ENCODE measurements around the gene FLNB.
A peak's percentile ranks its signal among the peaks of the same experiment; 100 is the strongest.

FLNB gene

DNA sequence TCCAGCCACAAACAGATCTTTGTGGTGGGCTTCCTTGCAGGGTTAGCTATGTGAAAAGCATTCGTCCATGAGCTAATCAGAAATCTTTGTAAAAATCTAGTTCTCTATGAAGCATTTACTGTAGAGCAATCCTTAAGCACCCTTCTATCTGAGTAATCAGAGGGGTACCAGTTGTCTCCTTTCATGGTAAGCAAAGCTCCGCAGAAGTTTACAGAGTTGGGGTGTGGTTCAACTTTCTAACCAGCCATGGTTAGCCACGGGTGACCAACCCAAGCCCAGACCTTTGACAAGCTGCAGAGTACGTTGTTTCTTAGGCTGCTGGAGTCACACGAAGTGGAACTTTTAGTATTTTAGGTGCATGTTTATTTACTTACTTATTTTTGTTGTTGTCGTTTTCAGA is 77.4 kb downstream of the FLNB start:
- no peak for DNase-seq

DNA sequence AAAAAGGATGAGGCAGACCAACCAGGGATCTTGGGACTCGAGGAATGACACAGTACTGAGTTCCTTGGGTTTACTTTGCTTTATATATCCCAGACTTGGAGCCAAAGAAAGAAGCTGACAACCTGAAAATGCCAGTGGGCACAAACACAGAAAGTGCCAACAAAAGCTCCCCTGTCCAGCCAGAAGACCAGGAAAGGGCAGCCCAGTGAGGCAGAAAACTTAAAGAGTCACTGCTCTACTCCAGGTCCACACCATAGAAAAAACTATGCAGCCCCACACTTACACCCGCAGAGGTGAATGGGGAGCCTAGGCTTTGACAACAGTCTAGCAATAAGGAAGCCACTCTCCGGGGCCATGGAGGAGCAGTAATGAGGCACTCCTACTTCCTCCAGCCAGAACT is 80.3 kb downstream of the FLNB start:
- DNase-seq = no peak

DNA sequence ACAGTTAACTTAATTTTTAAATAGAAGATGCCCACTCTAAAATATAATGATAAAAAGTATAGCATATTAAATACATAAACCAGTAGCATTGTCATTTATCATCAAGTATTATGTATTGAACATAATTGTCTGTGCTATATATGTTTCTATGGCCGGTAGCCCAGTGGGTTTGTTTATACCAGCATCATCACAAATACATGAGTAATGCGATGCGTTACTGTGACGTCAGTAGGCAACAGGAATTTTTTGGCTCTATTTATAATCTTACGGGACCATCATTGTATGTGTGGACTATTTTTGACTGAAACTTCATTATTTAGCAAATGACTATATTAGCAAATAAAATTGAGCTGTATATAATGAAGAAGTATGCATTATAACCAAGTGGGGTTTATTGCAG is 82.1 kb downstream of the FLNB start:
- no peak for DNase-seq

DNA sequence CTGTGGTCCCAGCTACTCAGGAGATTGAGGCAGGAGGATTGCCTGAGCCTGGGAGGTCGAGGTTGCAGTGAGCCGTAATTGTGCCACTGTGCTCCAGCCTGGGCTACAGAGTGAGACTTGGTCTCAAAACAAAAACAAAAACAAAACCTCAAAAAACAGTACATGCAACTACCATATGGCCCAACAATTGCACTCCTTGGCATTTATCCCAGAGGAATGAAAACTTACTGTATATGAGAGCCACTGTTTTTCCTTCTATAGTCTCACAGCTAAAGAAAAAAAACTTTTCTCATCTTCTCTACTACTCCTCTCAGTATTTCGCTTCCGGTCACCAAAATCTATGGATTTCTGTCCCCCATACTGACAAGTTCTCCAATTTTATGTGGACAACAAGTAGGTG is 84.3 kb downstream of the FLNB start:
- DNase-seq = no peak

DNA sequence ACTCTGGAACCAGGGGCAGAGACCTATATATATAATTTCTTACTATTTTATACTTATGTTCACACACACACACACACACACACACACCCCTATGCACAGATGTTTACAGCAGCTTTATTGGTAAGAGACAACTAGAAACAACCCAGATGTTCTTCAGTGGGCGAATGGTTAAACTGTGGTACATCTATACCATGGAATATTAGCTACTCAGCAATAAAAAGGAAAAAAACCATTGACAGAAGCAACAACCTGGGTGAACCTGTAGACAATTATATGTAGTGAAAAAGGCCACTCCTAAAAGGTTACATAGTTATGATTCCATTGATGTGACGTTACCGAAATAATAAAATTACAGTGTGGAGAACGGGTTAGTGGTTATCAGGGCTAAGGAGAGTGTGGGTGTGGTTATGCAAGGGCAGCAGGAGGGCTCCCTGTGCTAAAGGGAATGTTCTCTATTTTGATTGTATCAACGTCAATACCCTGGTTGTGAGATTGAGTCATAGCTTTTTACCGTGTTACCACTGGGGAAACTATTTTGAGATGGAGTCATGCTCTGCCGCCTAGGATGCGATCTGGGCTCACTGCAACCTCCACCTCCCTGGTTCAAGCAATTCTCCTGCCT is 85.5 kb downstream of the FLNB start:
- DNase-seq = no peak

DNA sequence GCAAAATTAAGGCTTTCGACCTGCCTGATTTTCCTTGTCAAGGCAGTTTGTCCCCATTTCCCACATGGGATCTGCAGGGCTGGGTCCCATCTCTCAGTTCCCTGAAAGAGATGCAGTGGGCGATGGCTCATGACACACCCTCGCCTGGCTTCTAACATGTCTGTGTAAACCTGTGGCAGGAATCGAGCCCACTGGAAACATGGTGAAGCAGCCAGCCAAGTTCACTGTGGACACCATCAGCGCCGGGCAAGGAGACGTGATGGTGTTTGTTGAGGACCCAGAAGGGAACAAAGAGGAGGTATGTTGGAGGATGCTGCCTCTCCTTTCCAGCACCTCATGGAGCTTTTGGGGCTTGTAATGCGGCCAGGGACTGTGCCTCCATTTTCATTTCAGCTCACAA is 86.4 kb downstream of the FLNB start:
- no peak for DNase-seq

DNA sequence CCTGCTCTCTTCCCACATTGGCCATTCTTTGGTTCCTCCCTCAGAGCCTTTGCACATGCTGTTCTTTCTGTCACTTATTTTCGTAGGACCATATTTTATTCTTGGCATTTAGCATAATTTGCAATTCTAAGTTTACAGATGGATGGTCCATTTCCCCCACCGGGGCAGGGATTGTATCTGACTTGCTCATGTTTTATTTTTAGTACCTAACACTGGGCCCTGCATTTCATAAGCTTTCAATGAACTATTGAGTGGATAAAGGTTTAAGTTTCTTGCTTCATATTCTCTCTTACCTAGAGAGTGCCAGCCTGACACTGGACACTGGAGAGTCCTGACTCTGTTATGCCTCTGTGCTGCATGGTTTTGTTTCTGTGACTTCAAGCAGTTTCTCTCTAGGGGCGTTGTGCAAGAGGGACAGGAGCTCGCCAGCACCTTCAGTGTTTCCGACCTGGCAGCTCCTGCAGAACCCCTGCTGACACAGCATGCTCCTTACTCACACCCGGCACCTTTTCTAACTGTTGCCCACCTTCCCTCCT is 87.4 kb downstream of the FLNB start:
- no peak for DNase-seq

DNA sequence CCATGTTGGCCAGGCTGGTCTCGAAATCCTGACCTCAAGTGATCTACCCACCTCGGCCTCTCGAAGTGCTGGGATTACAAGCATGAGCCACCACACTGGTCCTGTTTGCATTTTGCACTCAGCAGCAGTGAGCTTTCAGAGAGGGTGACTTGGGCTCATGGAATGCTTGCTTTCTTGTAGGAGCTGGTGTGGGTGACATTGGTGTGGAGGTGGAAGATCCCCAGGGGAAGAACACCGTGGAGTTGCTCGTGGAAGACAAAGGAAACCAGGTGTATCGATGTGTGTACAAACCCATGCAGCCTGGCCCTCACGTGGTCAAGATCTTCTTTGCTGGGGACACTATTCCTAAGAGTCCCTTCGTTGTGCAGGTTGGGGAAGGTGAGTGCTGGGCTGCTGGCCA is 90.3 kb downstream of the FLNB start:
- no peak for DNase-seq

DNA sequence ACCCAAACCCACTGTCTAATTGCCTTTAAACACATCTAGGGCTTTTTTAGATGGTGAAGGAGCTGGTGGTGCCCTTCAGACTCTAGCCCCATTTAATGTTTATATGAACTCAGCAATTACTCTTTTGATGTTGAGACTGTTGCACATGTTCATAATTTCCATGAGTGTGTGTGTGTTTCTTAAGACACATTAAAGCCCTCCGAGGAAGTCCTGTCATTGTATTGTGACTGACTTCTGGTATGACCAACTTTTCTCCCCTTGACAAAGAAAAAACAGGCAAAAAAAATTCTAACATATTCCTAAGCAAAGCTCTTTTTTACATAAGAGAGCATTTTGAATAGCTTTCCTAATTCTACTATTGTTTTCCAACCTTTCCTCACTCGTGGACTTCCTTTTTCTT is 91.6 kb downstream of the FLNB start:
- no peak for DNase-seq

DNA sequence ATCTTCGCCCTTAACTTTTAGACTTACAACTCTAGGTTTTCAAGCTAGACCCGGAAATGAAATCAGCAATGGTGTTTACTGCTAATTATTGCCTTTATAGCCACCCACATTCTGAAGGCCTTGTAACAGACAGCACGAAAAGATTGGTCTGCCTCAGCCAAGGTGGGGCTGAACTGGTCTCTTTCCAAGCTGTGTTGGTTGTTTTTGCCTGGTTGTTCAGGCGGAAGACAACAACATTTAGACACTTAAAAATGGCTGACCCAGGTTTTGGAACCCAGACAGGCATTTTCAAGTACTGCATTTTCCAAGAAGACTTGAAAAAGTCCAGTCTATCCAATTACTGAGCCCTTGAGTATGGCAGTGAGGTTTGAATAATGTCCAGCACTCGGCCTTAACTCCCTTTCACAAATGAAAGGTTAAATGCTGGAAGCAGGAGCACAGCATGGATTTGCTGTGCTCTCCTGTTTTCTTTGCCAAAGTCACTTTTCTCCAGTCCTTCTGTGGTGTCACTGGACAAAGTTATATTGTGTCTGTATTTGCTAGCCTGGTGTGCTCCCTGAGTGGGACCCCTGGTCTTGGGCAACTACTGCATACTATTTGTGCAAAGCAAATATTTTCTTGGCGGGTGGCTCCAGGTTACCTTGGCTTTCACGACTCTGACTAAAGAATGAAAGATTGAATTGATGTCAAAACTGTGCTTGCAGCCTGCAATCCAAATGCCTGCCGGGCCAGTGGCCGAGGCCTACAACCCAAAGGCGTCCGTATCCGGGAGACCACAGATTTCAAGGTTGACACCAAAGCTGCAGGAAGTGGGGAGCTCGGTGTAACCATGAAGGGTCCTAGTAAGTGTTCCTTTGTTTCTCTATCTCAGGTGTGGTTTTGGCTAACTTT is 93.5 kb downstream of the FLNB start:
- no peak for DNase-seq

DNA sequence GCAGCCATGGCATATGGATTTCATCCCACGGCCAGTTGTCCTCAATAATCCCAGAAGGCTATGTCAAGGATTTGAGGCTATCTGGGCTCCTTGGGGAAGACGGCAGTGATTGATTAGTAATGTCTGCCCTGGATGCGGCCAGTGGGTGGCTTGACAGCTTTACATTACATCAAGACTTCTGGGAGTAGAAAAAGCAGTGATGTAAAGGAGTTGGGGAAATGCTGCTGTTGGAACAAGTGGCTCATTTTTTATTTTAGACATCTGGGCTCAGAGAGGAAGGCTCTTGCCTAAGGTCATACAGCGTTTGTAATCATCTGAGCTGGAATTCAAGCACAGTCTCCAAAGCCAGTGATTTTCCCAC is 94.1 kb downstream of the FLNB start:
- no peak for DNase-seq

DNA sequence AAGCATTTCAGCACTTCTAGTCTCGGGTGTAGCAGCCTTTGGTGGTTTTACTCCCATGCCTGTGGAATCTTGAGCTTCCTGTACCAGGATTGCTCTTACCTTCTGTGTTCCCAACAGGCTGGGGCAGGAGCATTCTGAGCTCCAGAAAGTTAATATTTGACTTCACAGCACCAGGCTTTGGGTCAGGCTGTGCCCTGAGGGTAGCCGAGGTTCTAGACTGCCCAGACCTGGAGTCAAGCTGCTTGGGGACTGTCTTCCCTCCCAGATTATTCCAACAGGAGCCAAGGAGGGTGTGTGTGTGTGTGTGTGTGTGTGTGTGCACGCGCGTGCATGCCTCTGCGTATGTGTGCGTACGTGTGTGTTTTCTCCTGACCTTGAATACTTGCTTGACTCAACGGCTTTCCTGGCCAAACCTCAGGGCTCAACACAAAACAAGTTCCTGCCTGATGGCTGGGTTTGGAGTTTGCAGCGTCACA is 94.8 kb downstream of the FLNB start:
- no peak for DNase-seq

DNA sequence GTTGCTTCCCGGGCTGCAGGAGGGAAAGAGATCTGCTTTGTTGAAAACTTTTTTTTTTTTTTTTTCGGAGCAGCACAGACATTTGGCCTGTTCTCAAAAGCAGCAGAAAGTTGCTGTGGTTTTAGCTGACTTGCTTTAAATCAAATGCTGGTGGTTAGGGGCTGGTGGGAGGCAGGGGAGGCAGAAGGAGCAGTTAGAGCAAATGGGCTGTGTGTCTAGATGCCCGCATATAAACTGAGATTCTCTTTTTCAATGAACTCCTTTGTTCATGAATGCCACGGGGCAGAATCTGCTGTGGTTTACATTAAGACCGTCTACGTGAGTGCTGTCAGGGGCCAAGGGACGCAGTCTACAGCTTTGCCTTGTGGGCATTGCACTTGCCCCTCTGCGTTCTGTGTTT is 95.9 kb downstream of the FLNB start:
- no peak for DNase-seq

DNA sequence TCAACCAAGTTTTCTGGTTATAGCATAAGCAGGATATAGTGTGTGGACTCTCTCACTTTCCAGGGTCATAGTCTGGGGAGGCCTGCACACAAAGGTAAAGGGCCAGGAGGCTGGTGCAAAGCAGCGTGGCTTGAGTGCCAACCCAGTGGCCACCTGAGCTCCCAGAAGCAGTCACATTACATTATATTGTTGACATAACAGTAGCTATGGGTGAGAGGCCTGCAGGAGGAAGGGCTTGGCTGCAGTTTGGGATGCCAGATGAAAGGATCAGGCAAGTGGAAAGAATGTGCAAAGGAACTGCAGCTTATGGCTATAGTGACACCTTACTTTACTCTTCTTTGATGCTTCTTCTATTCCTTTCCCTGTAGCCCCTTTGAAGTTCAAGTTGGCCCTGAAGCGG is 96.5 kb downstream of the FLNB start:
- DNase-seq = no peak

DNA sequence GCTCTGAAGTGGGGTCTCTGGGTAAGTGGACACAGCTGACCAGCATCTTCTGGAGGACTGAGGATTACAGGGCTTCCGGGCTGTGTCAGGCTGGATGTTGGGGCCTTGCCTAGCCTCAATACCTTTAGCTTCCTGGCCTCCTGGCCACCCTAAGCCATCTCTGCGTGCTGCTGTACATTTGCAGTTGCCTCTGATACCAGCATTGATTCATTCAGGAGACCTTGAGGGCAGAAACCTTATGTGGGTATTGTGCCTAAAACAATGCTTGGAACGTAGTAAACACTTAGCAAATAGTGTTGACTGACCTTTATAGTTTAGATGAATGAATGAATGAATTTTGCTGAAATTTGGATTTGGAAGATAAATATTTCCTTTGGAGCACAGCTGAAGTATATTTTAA is 97.0 kb downstream of the FLNB start:
- no peak for DNase-seq

DNA sequence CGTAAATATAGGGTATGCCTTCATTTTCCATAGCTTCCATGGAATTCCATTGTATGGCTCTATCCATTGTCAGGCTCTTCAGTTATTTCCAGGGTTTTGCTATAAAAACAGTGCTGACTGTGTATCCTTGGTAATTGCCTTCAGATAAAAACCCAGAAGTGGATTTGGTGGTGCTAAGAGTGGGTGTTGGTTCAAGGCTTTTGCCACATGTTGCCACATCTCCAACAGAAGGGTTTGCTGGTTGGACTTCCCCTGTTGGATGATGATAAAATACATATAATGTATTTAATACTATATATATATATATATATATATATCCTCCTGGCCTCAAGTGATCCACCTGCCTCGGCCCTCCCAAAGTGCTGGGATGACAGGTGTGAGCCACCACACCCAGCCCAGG is 97.8 kb downstream of the FLNB start:
- no peak for DNase-seq

DNA sequence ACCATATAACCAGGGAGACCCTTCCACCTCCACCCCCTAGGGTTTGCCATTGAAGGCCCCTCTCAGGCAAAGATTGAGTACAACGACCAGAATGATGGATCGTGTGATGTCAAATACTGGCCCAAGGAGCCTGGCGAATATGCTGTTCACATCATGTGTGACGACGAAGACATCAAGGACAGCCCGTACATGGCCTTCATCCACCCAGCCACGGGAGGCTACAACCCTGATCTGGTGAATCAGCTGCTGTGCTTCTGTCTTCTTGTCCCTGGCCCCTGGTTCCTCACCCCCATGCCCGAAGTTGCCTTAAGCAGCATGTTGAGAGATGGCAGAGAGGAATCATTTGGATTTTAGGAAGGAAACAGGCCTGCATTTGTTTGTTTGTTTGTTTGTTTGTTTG is 98.4 kb downstream of the FLNB start:
- DNase-seq = no peak

DNA sequence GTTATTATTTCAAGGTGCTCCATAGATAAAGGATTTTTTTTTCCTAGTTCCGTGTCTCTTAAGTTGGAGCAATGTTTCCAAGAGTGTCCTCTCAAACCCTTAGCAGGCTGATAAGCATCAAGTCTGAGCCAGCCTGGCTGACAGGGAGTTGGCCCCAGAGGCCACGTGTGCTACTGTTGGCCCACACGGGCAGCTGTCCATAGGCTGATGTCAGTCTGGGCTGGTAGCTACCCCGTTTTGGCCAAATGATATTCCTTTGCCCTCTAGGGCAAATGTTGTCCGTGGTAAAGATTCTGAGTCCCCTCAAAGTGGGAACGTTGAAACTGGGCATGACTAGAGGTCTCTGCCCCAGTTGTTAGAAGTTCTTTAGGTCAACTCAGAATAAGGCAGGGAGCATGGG is 99.4 kb downstream of the FLNB start:
- DNase-seq = no peak

DNA sequence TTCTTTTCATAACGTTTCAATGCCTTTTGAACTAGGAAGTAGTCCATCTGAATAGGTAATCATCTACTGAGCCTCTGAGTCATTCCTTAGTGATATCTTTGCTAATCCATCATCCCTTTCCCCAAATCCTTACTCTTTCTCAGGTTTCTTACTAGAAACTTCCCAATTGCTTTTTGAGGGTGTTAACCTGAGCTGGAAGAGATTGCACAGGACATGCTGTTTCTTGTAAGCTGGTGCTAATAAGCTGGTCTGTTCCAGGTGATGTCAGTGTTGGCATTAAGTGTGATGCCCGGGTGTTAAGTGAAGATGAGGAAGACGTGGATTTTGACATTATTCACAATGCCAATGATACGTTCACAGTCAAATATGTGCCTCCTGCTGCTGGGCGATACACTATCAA is 101.5 kb downstream of the FLNB start:
- DNase-seq = no peak

DNA sequence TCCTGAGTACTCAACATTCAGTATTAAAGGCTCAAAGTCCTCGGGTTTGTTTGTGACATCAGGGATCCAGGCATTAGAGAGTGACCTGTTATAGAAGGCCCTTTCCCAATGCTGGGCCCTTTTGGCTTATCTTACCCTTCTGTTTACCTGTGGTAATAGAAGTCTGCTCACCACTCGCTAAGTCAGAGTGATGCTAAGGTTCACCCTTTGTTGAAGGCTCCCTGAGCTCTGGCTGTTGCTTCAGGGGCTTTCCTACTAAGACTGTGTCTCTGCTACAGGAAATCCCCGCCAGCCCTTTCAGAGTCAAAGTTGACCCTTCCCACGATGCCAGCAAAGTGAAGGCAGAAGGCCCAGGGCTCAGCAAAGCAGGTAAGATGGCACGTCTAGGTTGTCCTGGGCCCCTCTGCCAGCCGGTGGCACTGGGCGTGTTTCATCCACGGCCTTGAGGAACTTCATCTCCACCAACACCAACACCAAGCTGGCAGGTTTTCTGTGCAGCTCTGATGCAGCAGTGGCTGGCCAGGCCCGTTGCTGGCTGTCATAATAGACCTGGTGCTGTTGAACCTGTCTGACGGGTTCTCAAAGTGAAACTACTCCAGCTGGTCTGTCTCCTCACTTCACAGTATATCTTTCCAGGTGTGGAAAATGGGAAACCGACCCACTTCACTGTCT is 103.4 kb downstream of the FLNB start:
- no peak for DNase-seq

DNA sequence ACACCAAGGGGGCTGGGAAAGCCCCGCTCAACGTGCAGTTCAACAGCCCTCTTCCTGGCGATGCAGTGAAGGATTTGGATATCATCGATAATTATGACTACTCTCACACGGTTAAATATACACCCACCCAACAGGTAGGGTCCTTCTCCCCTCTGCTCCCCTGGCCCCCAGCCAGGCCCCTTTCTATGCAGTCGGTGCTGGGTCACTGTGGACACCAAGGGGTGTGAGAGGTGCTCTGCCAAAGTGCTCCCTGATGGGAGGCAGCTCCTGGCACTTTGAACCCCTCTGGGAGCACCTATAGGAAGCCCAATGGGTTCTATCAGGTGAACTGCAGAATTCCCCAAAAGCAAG is 103.9 kb downstream of the FLNB start:
- DNase-seq = no peak

DNA sequence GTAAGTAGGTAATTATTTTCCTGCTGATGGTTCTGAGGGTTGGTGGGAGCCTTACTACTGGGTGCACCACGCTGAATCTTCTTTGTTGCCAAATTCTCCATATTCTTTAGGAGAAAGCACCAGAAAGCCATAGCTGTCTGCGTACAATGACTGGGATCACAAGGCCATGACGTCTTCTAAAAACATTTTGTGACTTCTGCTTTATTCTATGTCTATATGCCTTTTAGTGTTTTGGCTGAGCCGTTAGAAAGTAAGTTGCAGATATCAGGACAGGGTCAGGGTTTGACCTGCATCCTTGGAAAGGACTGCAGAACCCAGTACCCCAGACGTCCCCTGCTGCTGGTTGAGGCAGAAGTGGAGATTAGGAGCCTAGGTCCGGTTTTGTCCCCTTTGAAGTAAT is 107.0 kb downstream of the FLNB start:
- no peak for DNase-seq

DNA sequence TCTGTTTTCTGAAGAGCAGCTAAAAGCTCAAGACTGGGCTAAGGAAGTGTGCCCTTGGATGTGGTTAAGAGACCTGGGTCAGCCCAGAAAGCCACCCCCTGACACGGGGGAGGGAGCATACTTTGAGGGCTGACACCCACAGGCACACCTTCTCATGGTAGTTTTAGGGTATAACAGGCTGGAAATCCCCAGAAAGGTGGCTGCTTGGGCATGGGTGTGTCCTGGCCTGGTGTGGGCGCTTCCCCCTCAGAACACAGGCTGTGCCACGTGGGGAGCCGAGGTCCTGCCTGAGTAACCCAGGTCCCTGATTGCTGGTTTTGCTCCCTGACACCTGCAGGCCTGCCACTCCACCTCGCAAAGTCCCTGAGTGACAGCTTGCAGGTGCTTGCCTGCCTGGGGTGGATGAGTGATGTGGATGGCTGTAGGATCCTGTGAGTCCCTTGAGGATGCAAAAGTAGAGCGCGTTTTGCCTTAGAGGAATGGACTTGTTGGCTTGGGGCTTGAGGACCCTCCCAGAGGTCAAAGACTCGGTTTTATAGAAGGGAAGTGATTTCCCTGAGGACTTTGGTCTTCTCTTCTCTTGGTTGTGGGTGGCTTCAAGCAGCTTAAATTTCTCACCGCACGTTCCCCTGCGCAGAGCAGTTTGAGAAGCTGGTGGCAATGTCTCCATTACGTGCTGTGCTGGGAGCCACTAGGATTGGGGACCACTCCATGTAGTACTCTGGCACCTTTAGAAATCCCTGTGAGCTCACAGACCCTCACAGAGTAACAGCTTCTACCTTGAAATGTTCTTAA is 108.1 kb downstream of the FLNB start:
- peak; percentile 73 for DNase-seq

Data from activated CD8-positive, alpha-beta memory T cell treated with anti-CD3 and anti-CD28 coated beads for 24 hours (primary cell).